Urinary bladder (tissue), 4 donors: ENCODE data around the gene ZNF358. TPM values are rescaled to one million over a fixed set of nuclear protein-coding genes. Genes with fewer than 3 reads are reported as not detected.

Experiments
- DNase-seq: peaks from one replicate; pipeline ENCODE4 v3.0.0-alpha.2; 2015; ENCODE audit errors: extremely low spot score
- H3K27ac ChIP-seq: one replicate; pipeline ENCODE4 v1.5.1; 2013; ENCODE audit warnings: low read depth, mild to moderate bottlenecking, moderate library complexity
- H3K36me3 ChIP-seq: one replicate; pipeline ENCODE4 v1.6.1; 2013; ENCODE audit warnings: mild to moderate bottlenecking, moderate library complexity; ENCODE audit not compliant: insufficient read depth
- H3K4me1 ChIP-seq: one replicate; pipeline ENCODE4 v1.6.1; 2013; ENCODE audit warnings: mild to moderate bottlenecking, moderate library complexity; ENCODE audit not compliant: insufficient read depth
- H3K4me3 ChIP-seq: one replicate; pipeline ENCODE4 v1.5.1; 2013; ENCODE audit warnings: low read depth, low read length
- WGBS: extraction: QIAGEN DNeasy Blood & Tissue Kit; methylation state at CpG from one replicate; pipeline ENCODE4 v1.1.7; 2013; 5-methylcytosine and 5-hydroxymethylcytosine counted together
- polyA plus RNA-seq: library from polyadenylated mRNA; stranded (reverse); fragments of 200-250 nt; gene quantifications from one replicate; pipeline ENCODE4 v1.2.3, GENCODE V29; 2013
- total RNA-seq: library from RNA; depleted of rRNA; stranded (reverse); fragments of >200 nt; gene quantifications from one replicate; pipeline ENCODE4 v1.2.3, GENCODE V29; 2014
- donor health status: healthy with polysubstance abuse.
- donor health status: healthy.

The ZNF358 gene
- total and polyA plus RNA-seq, 2 donors: 19.0 to 115 TPM

- Histone ChIP-seq H3K4me3 (no peak overlapping the region), H3K27ac (no peak overlapping the region), H3K36me3 (no peaks in the 10 kb centered on the region), H3K4me1 (no peaks in the 10 kb centered on the region)
- 90% methylated on average over 51 of the region's 51 CpGs for WGBS
- no peak for DNase-seq
Measured at GRCh38 chr19:7520131-7521051, 4.5 kb downstream of the ZNF358 start.

- no peaks in the 10 kb centered on the region for H3K36me3 ChIP-seq
- H3K27ac ChIP-seq: no peak overlapping the region
- no peak for DNase-seq
- 45% methylated on average over 10 of the region's 10 CpGs for WGBS
- no peak overlapping the region for H3K4me3 ChIP-seq
- no peaks in the 10 kb centered on the region for H3K4me1 ChIP-seq
Measured at GRCh38 chr19:7521551-7522071, 5.7 kb downstream of the ZNF358 start.

GRCh38 chr19:7522072-7522922, 6.4 kb downstream of the ZNF358 start, which contains the start of gene MCOLN1:
TSS of gene MCOLN1 (plus strand) at chr19:7522624. CDS start at chr19:7522751, 127 bp downstream.
- Histone ChIP-seq H3K4me1 (no peaks in the 10 kb centered on the region), H3K4me3 (peak within 1 kb of the TSS; percentile 85), H3K36me3 (no peaks in the 10 kb centered on the region), H3K27ac (peak within 1 kb of the TSS; percentile 42)
- WGBS: under 1% methylated on average over 65 of the region's 65 CpGs
- DNase-seq: peak; percentile 90

GRCh38 chr19:7522923-7523667, 7.2 kb downstream of the ZNF358 start:
- peak overlapping the region; percentile 85 for H3K4me3 ChIP-seq
- WGBS: 7% methylated on average over 23 of the region's 23 CpGs
- DNase-seq: no peak
- no peaks in the 10 kb centered on the region for H3K4me1 ChIP-seq
- no peaks in the 10 kb centered on the region for H3K36me3 ChIP-seq
- H3K27ac ChIP-seq: no peak overlapping the region

GRCh38 chr19:7524523-7524922, 8.6 kb downstream of the ZNF358 start:
- Histone ChIP-seq H3K4me3 (no peak overlapping the region), H3K27ac (no peak overlapping the region), H3K4me1 (no peaks in the 10 kb centered on the region), H3K36me3 (no peaks in the 10 kb centered on the region)
- DNase-seq: no peak
- 93% methylated on average over 5 of the region's 5 CpGs for WGBS

GRCh38 chr19:7524992-7525739, 9.3 kb downstream of the ZNF358 start:
- DNase-seq: no peak
- no peaks in the 10 kb centered on the region for H3K4me1 ChIP-seq
- H3K4me3 ChIP-seq: no peak overlapping the region
- H3K27ac ChIP-seq: no peak overlapping the region
- no peaks in the 10 kb centered on the region for H3K36me3 ChIP-seq
- 92% methylated on average over 20 of the region's 20 CpGs for WGBS

GRCh38 chr19:7526059-7526929, 10.4 kb downstream of the ZNF358 start:
- no peaks in the 10 kb centered on the region for H3K36me3 ChIP-seq
- WGBS: 90% methylated on average over 31 of the region's 31 CpGs
- H3K27ac ChIP-seq: no peak overlapping the region
- H3K4me3 ChIP-seq: no peak overlapping the region
- DNase-seq: no peak
- no peaks in the 10 kb centered on the region for H3K4me1 ChIP-seq

- Histone ChIP-seq H3K36me3 (no peaks in the 10 kb centered on the region), H3K27ac (no peak overlapping the region), H3K4me1 (no peaks in the 10 kb centered on the region), H3K4me3 (no peak overlapping the region)
- WGBS: 79% methylated on average over 25 of the region's 25 CpGs
- DNase-seq: no peak
Measured at GRCh38 chr19:7527516-7528191, 11.8 kb downstream of the ZNF358 start.

GRCh38 chr19:7528192-7528519, 12.3 kb downstream of the ZNF358 start:
- no peak overlapping the region for H3K27ac ChIP-seq
- no peak for DNase-seq
- WGBS: 89% methylated on average over 7 of the region's 7 CpGs
- H3K4me1 ChIP-seq: no peaks in the 10 kb centered on the region
- H3K4me3 ChIP-seq: no peak overlapping the region
- no peaks in the 10 kb centered on the region for H3K36me3 ChIP-seq

- no peak overlapping the region for H3K4me3 ChIP-seq
- no peaks in the 10 kb centered on the region for H3K4me1 ChIP-seq
- no peak for DNase-seq
- no peaks in the 10 kb centered on the region for H3K36me3 ChIP-seq
- H3K27ac ChIP-seq: no peak overlapping the region
- WGBS: 92% methylated on average over 32 of the region's 32 CpGs
Measured at GRCh38 chr19:7528522-7529245, 12.8 kb downstream of the ZNF358 start.

GRCh38 chr19:7529246-7529600, 13.3 kb downstream of the ZNF358 start:
- Histone ChIP-seq H3K4me3 (no peak overlapping the region), H3K36me3 (no peaks in the 10 kb centered on the region), H3K4me1 (no peaks in the 10 kb centered on the region), H3K27ac (no peak overlapping the region)
- no peak for DNase-seq
- 84% methylated on average over 15 of the region's 15 CpGs for WGBS
